IMR-90 (cell line): ENCODE measurements around the gene AKAP13. TPM values are rescaled to one million over a fixed set of nuclear protein-coding genes. Genes with fewer than 3 reads are reported as not detected.

Experiments used
- ATAC-seq: fragments of 200-7000 bp; cut with Tn5 transposase; 2 replicates; pipeline ENCODE4 v1.9.1; 2020; ENCODE audit warnings: low read depth, mild to moderate bottlenecking, moderate library complexity
- BruUV-seq: library from RNA; stranded (reverse); fragments of 400-500 nt; replicated peaks from 2 replicates; lab custom pipeline; 2021; lab: Mats Ljungman, UMichigan
- CTCF ChIA-PET: fragments of 300-600 bp; formaldehyde crosslinking; extraction: SDS; loops from one replicate; lab custom pipeline; 2021; ENCODE audit warnings: antibody characterized with exemption; lab: Yijun Ruan, JAX
- POLR2A ChIA-PET: fragments of 300-600 bp; sonication (Branson Sonifier 250); formaldehyde crosslinking; loops from one replicate; lab custom pipeline; 2022; ENCODE audit warnings: antibody characterized with exemption; ENCODE audit not compliant: unreplicated experiment; lab: Charles Lee
- DNase-seq: peaks from one replicate; pipeline ENCODE4 v3.0.0; 2013
- H2AFZ ChIP-seq: replicated peaks from 2 replicates; pipeline ENCODE3; 2013; ENCODE audit warnings: low read length, mild to moderate bottlenecking; ENCODE audit not compliant: poor library complexity
- H2AK5ac ChIP-seq: 2 replicates; pipeline ENCODE4 v1.6.1; 2013; ENCODE audit warnings: low read depth, low read length, inconsistent platforms
- H2AK9ac ChIP-seq: replicated peaks from 2 replicates; pipeline ENCODE3; 2013; ENCODE audit warnings: mild to moderate bottlenecking, low read depth, low read length, moderate library complexity; ENCODE audit not compliant: poor library complexity
- H2BK120ac ChIP-seq: 2 replicates; pipeline ENCODE4 v1.6.1; 2013; ENCODE audit warnings: low read depth, low read length, inconsistent platforms
- H2BK15ac ChIP-seq: 3 replicates; pipeline ENCODE4 v1.6.1; 2013; ENCODE audit warnings: low read depth, low read length, inconsistent platforms
- H2BK20ac ChIP-seq: 2 replicates; pipeline ENCODE4 v1.6.1; 2013; ENCODE audit warnings: low read depth, mild to moderate bottlenecking, inconsistent platforms, low read length, moderate library complexity
- H2BK5ac ChIP-seq: 2 replicates; pipeline ENCODE4 v1.6.1; 2013; ENCODE audit warnings: mild to moderate bottlenecking, low read depth, low read length, inconsistent platforms; ENCODE audit not compliant: poor library complexity, severe bottlenecking
- H3K14ac ChIP-seq: replicated peaks from 2 replicates; pipeline ENCODE4 v1.6.1; 2013; ENCODE audit warnings: low read depth, low read length, inconsistent platforms
- H3K18ac ChIP-seq: 2 replicates; pipeline ENCODE4 v1.6.1; 2013; ENCODE audit warnings: low read depth, low read length, control low read depth
- H3K23ac ChIP-seq: 2 replicates; pipeline ENCODE4 v1.6.1; 2013; ENCODE audit warnings: low read depth, low read length, inconsistent platforms
- H3K27ac ChIP-seq: 2 replicates; pipeline ENCODE4 v1.5.1; 2013; ENCODE audit warnings: mild to moderate bottlenecking, control low read depth, low read length; ENCODE audit not compliant: insufficient read depth
- H3K27me3 ChIP-seq: 2 replicates; pipeline ENCODE4 v1.6.1; 2013; ENCODE audit warnings: low read length; ENCODE audit not compliant: control insufficient read depth, insufficient read depth
- H3K36me3 ChIP-seq: 2 replicates; pipeline ENCODE4 v1.6.1; 2013; ENCODE audit warnings: low read length, mixed read lengths; ENCODE audit not compliant: control insufficient read depth, insufficient read depth
- H3K4ac ChIP-seq: 2 replicates; pipeline ENCODE4 v1.6.1; 2013; ENCODE audit warnings: low read depth, low read length, inconsistent platforms
- H3K4me1 ChIP-seq: 2 replicates; pipeline ENCODE4 v1.6.1; 2013; ENCODE audit warnings: low read length, mixed read lengths; ENCODE audit not compliant: control insufficient read depth, insufficient read depth
- H3K4me2 ChIP-seq: 2 replicates; pipeline ENCODE4 v1.6.1; 2013; ENCODE audit warnings: low read depth, mild to moderate bottlenecking, control low read depth, low read length, moderate library complexity
- H3K4me3 ChIP-seq: 2 replicates; pipeline ENCODE4 v1.5.1; 2013; ENCODE audit warnings: low read depth, mild to moderate bottlenecking, control low read depth, low read length, moderate library complexity; ENCODE audit not compliant: insufficient read depth
- H3K56ac ChIP-seq: 2 replicates; pipeline ENCODE4 v1.6.1; 2013; ENCODE audit warnings: low read length, inconsistent platforms; ENCODE audit not compliant: insufficient read depth; ENCODE audit errors: extremely low read depth
- H3K79me1 ChIP-seq, 2 experiments: 2 replicates each; pipeline ENCODE4 v1.6.1; 2013; ENCODE audit warnings: low read length in 2 of 2, inconsistent platforms in 1 of 2, low read depth in 1 of 2
- H3K9ac ChIP-seq: 2 replicates; pipeline ENCODE4 v1.6.1; 2013; ENCODE audit warnings: low read depth, low read length, control low read depth
- H3K9me1 ChIP-seq: 2 replicates; pipeline ENCODE4 v1.6.1; 2013; ENCODE audit warnings: low read length, inconsistent platforms; ENCODE audit not compliant: insufficient read depth
- H3K9me3 ChIP-seq: 2 replicates; pipeline ENCODE4 v1.6.1; 2013; ENCODE audit warnings: low read length; ENCODE audit not compliant: control insufficient read depth, insufficient read depth
- H4K20me1 ChIP-seq: 2 replicates; pipeline ENCODE4 v1.6.1; 2013; ENCODE audit warnings: low read length, inconsistent platforms; ENCODE audit not compliant: insufficient read depth
- H4K5ac ChIP-seq: 2 replicates; pipeline ENCODE4 v1.6.1; 2013; ENCODE audit warnings: mild to moderate bottlenecking, low read depth, low read length, control low read depth
- H4K8ac ChIP-seq, 2 experiments: 2 replicates each; pipeline ENCODE4 v1.6.1; 2013; ENCODE audit warnings: low read depth in 2 of 2, low read length in 2 of 2, control low read depth in 1 of 2, inconsistent platforms in 1 of 2
- H4K91ac ChIP-seq: 2 replicates; pipeline ENCODE4 v1.6.1; 2013; ENCODE audit warnings: low read depth, low read length, inconsistent platforms; ENCODE audit not compliant: insufficient read depth
- BHLHE40 ChIP-seq: fragments of 150-350 bp; IDR thresholded peaks from 2 replicates; pipeline ENCODE4 v1.6.1; 2016; ENCODE audit warnings: mild to moderate bottlenecking, low read depth, low read length
- POLR2A ChIP-seq: IDR thresholded peaks from 2 replicates; pipeline ENCODE4 v1.6.1; 2012; ENCODE audit warnings: mild to moderate bottlenecking, low read depth, low read length
- RCOR1 ChIP-seq: IDR thresholded peaks from 2 replicates; pipeline ENCODE4 v1.6.1; 2012; ENCODE audit warnings: mild to moderate bottlenecking, low read length, improper control_type of control experiment; ENCODE audit not compliant: insufficient replicate concordance
- SMC3 ChIP-seq: fragments of 150-350 bp; IDR thresholded peaks from 2 replicates; pipeline ENCODE4 v1.6.1; 2016; ENCODE audit warnings: low read depth, mild to moderate bottlenecking, antibody characterized with exemption, low read length, moderate library complexity
- WGBS, 2 experiments: methylation state at CpG; one replicate each; pipeline versions ENCODE4 v1.1.5 to v1.1.7; 2013; ENCODE audit warnings: missing lambda C conversion rate in 2 of 2; ENCODE audit not compliant: insufficient read length in 1 of 2; ENCODE audit errors: extremely low coverage in 2 of 2; 5-methylcytosine and 5-hydroxymethylcytosine counted together
- dilution Hi-C: fragments of 300-500 bp; cut with HindIII; formaldehyde crosslinking; loops from one replicate; pipeline ENCODE4 v1.14.3; 2018; ENCODE audit warnings: low sequenced_read_pairs; ENCODE audit not compliant: unreplicated experiment
- in situ Hi-C: fragments of 300-500 bp; cut with MboI; formaldehyde crosslinking; loops from 3 replicates; pipeline ENCODE4 v1.14.3; 2019; ENCODE audit warnings: low sequenced_read_pairs, inconsistent platforms, mixed read lengths
- intact Hi-C: fragments of 100-400 bp; cut with micrococcal nuclease; formaldehyde crosslinking; loops from 2 replicates; pipeline ENCODE4 v1.10.0; 2022
- polyA plus RNA-seq, 3 experiments: library from polyadenylated mRNA; depleted of rRNA; stranded (reverse); fragments of >200 nt; gene quantifications; 2 replicates each; pipeline ENCODE4 v1.2.3, GENCODE V29; 2012; ENCODE audit warnings: low replicate concordance in 1 of 3
- total RNA-seq: library from RNA; depleted of rRNA; stranded (reverse); fragments of >200 nt; gene quantifications from 2 replicates; pipeline ENCODE4 v1.2.3, GENCODE V29; 2012
- TF ChIP-seq, protein P1 (sequence below): conservative IDR thresholded peaks from 2 replicates; pipeline ENCODE4 v1.5.1; 2012; ENCODE audit warnings: mild to moderate bottlenecking, low read depth, low read length, improper control_type of control experiment
- TF ChIP-seq, protein P2 (sequence below): fragments of 150-350 bp; IDR thresholded peaks from 2 replicates; pipeline ENCODE4 v1.6.1; 2017; ENCODE audit warnings: mild to moderate bottlenecking, antibody characterized with exemption, low read length, low read depth

AKAP13 gene
- total and polyA plus RNA-seq, 2 of the 4 experiments (the other 2 are of a cell fraction) = 10.4 to 46.4 TPM

DNA sequence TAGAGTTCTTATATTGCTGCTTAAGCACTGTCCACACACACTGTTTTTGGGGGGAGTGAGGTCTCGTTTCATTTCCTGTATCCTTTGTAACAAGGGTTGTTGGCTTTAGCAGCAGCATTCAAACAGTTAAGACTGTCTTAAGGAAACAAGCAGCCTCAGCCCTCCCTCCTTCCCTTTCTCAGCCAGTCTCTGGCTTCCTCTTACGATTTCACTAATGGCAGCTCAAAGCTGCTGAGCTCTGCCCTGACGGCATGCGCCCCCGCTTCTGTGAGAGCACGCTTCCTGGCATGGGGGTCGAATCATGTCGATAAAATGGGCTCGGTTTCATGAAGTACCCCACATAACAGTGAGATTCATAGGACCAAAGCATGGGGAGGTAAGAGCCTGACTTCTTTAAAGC, 309.3 kb downstream of the AKAP13 start:
- H3K27me3 ChIP-seq = no peaks in the 10 kb centered on the region
- H3K56ac ChIP-seq = peak overlapping the region; percentile 78
- in situ Hi-C loops = no loop called here
- dilution Hi-C loops = no loop called here
- ChIA-PET POLR2A (interaction anchor here (0.8 kb wide), 1 partner anchor 161 kb away, joined by 3 read pairs; no protein-coding TSS in a partner anchor), CTCF (no interaction called here)
- BruUV-seq = no TSS peak
- peak overlapping the region; percentile 84 for H3K4ac ChIP-seq
- intact Hi-C loops = loop anchor here (1.0 kb wide), 1 partner anchor 393 kb away; no protein-coding TSS in a partner anchor
- H3K9me3 ChIP-seq = no peaks in the 10 kb centered on the region
- peak overlapping the region; percentile 81 for H2AFZ ChIP-seq
- no peaks in the 10 kb centered on the region for H4K20me1 ChIP-seq
- H4K5ac ChIP-seq = peak overlapping the region; percentile 60
- peak overlapping the region; percentile 38 to 86; a peak in 3 of 4 replicates for H4K8ac ChIP-seq
- H4K91ac ChIP-seq = peak overlapping the region; percentile 70
- H3K9me1 ChIP-seq = peaks cover 9% of the 10 kb centered on the region; the same call in 1 of the 2 replicates
- peak overlapping the region; percentile 84 for H3K9ac ChIP-seq
- peak overlapping the region; percentile 92 for H3K14ac ChIP-seq
- WGBS, 2 experiments = 14% methylated on average over 1 of the region's 9 CpGs; no CpG with 5 or more reads in 1 of the 2 experiments
- H3K79me1 ChIP-seq = peaks cover 10 to 16% of the 10 kb centered on the region in 2 experiments; a peak in 3 of 4 replicates
- peak overlapping the region; percentile 73; the same call in 1 of the 2 replicates for H2BK120ac ChIP-seq
- no peak overlapping the region; the same call in 2 of the 3 replicates for H2BK15ac ChIP-seq
- DNase-seq (peak; percentile 72), ATAC-seq (peak; percentile 94)
- no peak overlapping the region; the same call in 1 of the 2 replicates for H2BK20ac ChIP-seq
- H3K4me3 ChIP-seq = peak overlapping the region; percentile 33
- H3K4me1 ChIP-seq = peaks cover 2% of the 10 kb centered on the region; the same call in 1 of the 2 replicates
- peak overlapping the region; percentile 32 for H2AK9ac ChIP-seq
- peak overlapping the region; percentile 20; the same call in 1 of the 2 replicates for H2AK5ac ChIP-seq
- peak overlapping the region; percentile 89 for H3K23ac ChIP-seq
- H3K18ac ChIP-seq = peak overlapping the region; percentile 73; the same call in 1 of the 2 replicates
- H3K27ac ChIP-seq = peak overlapping the region; percentile 79
- peak overlapping the region; percentile 69 for H3K4me2 ChIP-seq
- no peak for TF ChIP-seq BHLHE40
- TF ChIP-seq, protein P1, sequence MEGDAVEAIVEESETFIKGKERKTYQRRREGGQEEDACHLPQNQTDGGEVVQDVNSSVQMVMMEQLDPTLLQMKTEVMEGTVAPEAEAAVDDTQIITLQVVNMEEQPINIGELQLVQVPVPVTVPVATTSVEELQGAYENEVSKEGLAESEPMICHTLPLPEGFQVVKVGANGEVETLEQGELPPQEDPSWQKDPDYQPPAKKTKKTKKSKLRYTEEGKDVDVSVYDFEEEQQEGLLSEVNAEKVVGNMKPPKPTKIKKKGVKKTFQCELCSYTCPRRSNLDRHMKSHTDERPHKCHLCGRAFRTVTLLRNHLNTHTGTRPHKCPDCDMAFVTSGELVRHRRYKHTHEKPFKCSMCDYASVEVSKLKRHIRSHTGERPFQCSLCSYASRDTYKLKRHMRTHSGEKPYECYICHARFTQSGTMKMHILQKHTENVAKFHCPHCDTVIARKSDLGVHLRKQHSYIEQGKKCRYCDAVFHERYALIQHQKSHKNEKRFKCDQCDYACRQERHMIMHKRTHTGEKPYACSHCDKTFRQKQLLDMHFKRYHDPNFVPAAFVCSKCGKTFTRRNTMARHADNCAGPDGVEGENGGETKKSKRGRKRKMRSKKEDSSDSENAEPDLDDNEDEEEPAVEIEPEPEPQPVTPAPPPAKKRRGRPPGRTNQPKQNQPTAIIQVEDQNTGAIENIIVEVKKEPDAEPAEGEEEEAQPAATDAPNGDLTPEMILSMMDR = no peak
- TF ChIP-seq RCOR1 = no peak
- TF ChIP-seq, protein P2, sequence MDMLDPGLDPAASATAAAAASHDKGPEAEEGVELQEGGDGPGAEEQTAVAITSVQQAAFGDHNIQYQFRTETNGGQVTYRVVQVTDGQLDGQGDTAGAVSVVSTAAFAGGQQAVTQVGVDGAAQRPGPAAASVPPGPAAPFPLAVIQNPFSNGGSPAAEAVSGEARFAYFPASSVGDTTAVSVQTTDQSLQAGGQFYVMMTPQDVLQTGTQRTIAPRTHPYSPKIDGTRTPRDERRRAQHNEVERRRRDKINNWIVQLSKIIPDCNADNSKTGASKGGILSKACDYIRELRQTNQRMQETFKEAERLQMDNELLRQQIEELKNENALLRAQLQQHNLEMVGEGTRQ = no peak
- no peak for TF ChIP-seq SMC3
- no peak for TF ChIP-seq POLR2A
- peak overlapping the region; percentile 74 for H2BK5ac ChIP-seq
- peaks cover 11% of the 10 kb centered on the region for H3K36me3 ChIP-seq
